HepG2 (cell line): ENCODE measurements around the gene IGF2. TPM values are rescaled to one million over a fixed set of nuclear protein-coding genes. Genes with fewer than 3 reads are reported as not detected.

Experiments used
- ATAC-seq: fragments of 200-7000 bp; cut with Tn5 transposase; 3 replicates; pipeline ENCODE4 v1.9.1; 2020; ENCODE audit warnings: mild to moderate bottlenecking, moderate library complexity
- BruUV-seq: library from RNA; stranded (reverse); fragments of 400-500 nt; replicated peaks from 2 replicates; lab custom pipeline; 2021; lab: Mats Ljungman, UMichigan
- CTCF ChIA-PET: fragments of 300-600 bp; formaldehyde crosslinking; extraction: SDS; loops from one replicate; lab custom pipeline; 2021; ENCODE audit warnings: low total read pairs, inconsistent platforms, low intra/inter-chr PET ratio; lab: Yijun Ruan, JAX
- POLR2A ChIA-PET: fragments of 350-600 bp; sonication (Branson Sonifier 250); formaldehyde crosslinking; loops from one replicate; lab custom pipeline; 2020; ENCODE audit warnings: antibody characterized with exemption, inconsistent platforms; lab: Yijun Ruan, JAX
- DNase-seq: peaks from one replicate; pipeline ENCODE4 v3.0.0-alpha.2; 2015; ENCODE audit warnings: low spot score
- FAIRE-seq: peaks from 3 replicates; lab custom pipeline; 2011; peaks lifted over from hg19 to GRCh38; lab: Jason Lieb, UNC
- H2AFZ ChIP-seq: one replicate; pipeline ENCODE4 v1.6.1; 2011; ENCODE audit warnings: low read length, inconsistent platforms
- H3K27ac ChIP-seq: fragments of 300-600 bp; 3 replicates; pipeline ENCODE4 v1.8.0; 2011; ENCODE audit warnings: mixed run types, mild to moderate bottlenecking, mixed read lengths, low read length, inconsistent platforms; ENCODE audit not compliant: insufficient read depth; ENCODE audit errors: extremely low read length
- H3K27me3 ChIP-seq, 2 experiments: fragments of 200-600 bp in 1 of 2; 2 replicates in 1 of 2; 3 replicates in 1 of 2; pipeline versions ENCODE4 v1.6.0 to v1.8.0; 2011; ENCODE audit warnings: low read length in 2 of 2, mild to moderate bottlenecking in 2 of 2, moderate library complexity in 2 of 2, inconsistent platforms in 1 of 2; ENCODE audit not compliant: insufficient read depth in 2 of 2, control insufficient read depth in 1 of 2
- H3K36me3 ChIP-seq, 2 experiments: fragments of 200-600 bp in 1 of 2; replicated peaks in 1 of 2; 2 replicates in 1 of 2; 3 replicates in 1 of 2; pipeline versions ENCODE4 v1.5.1 to v1.8.0; 2011; ENCODE audit warnings: low read length in 2 of 2, inconsistent platforms in 1 of 2; ENCODE audit not compliant: insufficient read depth in 2 of 2, control insufficient read depth in 1 of 2
- H3K4me1 ChIP-seq: 2 replicates; pipeline ENCODE4 v1.5.1; 2012; ENCODE audit warnings: low read length, inconsistent platforms; ENCODE audit not compliant: insufficient read depth
- H3K4me2 ChIP-seq: 2 replicates; pipeline ENCODE4 v1.6.0; 2011; ENCODE audit warnings: low read depth, low read length, inconsistent platforms
- H3K4me3 ChIP-seq, 3 experiments: fragments of 200-600 bp in 1 of 3; sonication (generic), shearing (Covaris generic) in 1 of 3; replicated peaks in 1 of 3; 2 replicates each; pipeline ENCODE4 v1.5.1; 2011 to 2016; ENCODE audit warnings: low read length in 3 of 3, inconsistent platforms in 2 of 3, low read depth in 2 of 3, mild to moderate bottlenecking in 2 of 3, control low read depth in 1 of 3, mixed read lengths in 1 of 3; ENCODE audit not compliant: insufficient read depth in 1 of 3
- H3K79me2 ChIP-seq: one replicate; pipeline ENCODE4 v1.6.1; 2011; ENCODE audit warnings: low read length, inconsistent platforms; ENCODE audit not compliant: insufficient read depth
- H3K9ac ChIP-seq: 2 replicates; pipeline ENCODE4 v1.6.0; 2011; ENCODE audit warnings: mild to moderate bottlenecking, low read depth, low read length, inconsistent platforms; ENCODE audit not compliant: insufficient read depth
- H3K9me3 ChIP-seq: 2 replicates; pipeline ENCODE4 v1.5.1; 2012; ENCODE audit warnings: mild to moderate bottlenecking, low read length
- H4K20me1 ChIP-seq: 2 replicates; pipeline ENCODE4 v1.6.0; 2011; ENCODE audit warnings: inconsistent platforms, mild to moderate bottlenecking, low read length, moderate library complexity; ENCODE audit not compliant: insufficient read depth
- AHR ChIP-seq: IDR thresholded peaks from 2 replicates; pipeline ENCODE4 v1.6.1; 2018; ENCODE audit warnings: missing genetic modification reagents, missing compliant biosample characterization
- CREB1 ChIP-seq, 2 experiments: fragments of 450-650 bp in 1 of 2; IDR thresholded peaks; 2 replicates each; pipeline ENCODE4 v1.6.1; 2016 to 2017; ENCODE audit warnings: control low read depth in 1 of 2, mild to moderate bottlenecking in 1 of 2, missing compliant biosample characterization in 1 of 2, missing genetic modification characterization in 1 of 2
- GABPA ChIP-seq, 2 experiments: IDR thresholded peaks; 2 replicates each; pipeline ENCODE4 v1.6.1; 2011 to 2016; ENCODE audit warnings: low read depth in 2 of 2, low read length in 1 of 2, missing biosample characterization in 1 of 2, missing genetic modification characterization in 1 of 2
- GABPB1 ChIP-seq: IDR thresholded peaks from 2 replicates; pipeline ENCODE4 v1.6.1; 2016; ENCODE audit warnings: mild to moderate bottlenecking, missing genetic modification reagents, moderate library complexity, missing compliant biosample characterization
- NAIF1 ChIP-seq: sonication (generic); formaldehyde crosslinking; IDR thresholded peaks from 2 replicates; pipeline ENCODE4 v1.5.0; 2020; ENCODE audit warnings: mild to moderate bottlenecking, missing genetic modification reagents, borderline replicate concordance
- NCOA2 ChIP-seq: sonication (generic); formaldehyde crosslinking; IDR thresholded peaks from 2 replicates; pipeline ENCODE4 v1.8.0; 2022; ENCODE audit warnings: inconsistent platforms
- RFX5 ChIP-seq: IDR thresholded peaks from 2 replicates; pipeline ENCODE4 v1.6.1; 2011; ENCODE audit warnings: low read depth, low read length, improper control_type of control experiment
- WGBS: methylation state at CpG from one replicate; pipeline ENCODE4 v1.1.6; 2017; ENCODE audit warnings: low lambda C conversion rate; 5-methylcytosine and 5-hydroxymethylcytosine counted together
- in situ Hi-C: cut with HindIII; loops from 2 replicates; pipeline ENCODE4 v1.10.0; 2017; ENCODE audit warnings: low pct_unique_long_range_greater_than_20kb; ENCODE audit not compliant: extremely low pct_ligation_motif_present
- intact Hi-C: fragments of 100-400 bp; cut with micrococcal nuclease; formaldehyde crosslinking; loops from one replicate; pipeline ENCODE4 v1.10.0; 2022; ENCODE audit not compliant: unreplicated experiment
- polyA plus RNA-seq, 8 experiments: library from polyadenylated mRNA; depleted of rRNA in 3 of 8; stranded (reverse) in 7 of 8; unstranded in 1 of 8; fragments of >200 nt; fragmentation: Illumina TruSeq in 4 of 8; extraction: Trizol in 4 of 8; gene quantifications; 2 replicates each; pipeline versions ENCODE4 v1.2.1 to v1.2.3, GENCODE V29; 2011 to 2016; ENCODE audit warnings: low read depth in 4 of 8, missing spikeins in 1 of 8, mixed read lengths in 1 of 8; ENCODE audit not compliant: insufficient read depth in 1 of 8
- total RNA-seq, 5 experiments: library from RNA; depleted of rRNA; stranded (reverse); fragments of >200 nt; fragmentation: Illumina TruSeq; extraction: Trizol; gene quantifications; 2 replicates each; pipeline ENCODE4 v1.2.3, GENCODE V29; 2016; ENCODE audit warnings: low read depth in 1 of 5
- TF ChIP-seq, protein P1 (sequence below): sonication (generic); formaldehyde crosslinking; conservative IDR thresholded peaks from 2 replicates; pipeline ENCODE4 v1.8.0; 2022; ENCODE audit warnings: mild to moderate bottlenecking, moderate library complexity, missing genetic modification reagents
- TF ChIP-seq, protein P2 (sequence below): sonication (generic); formaldehyde crosslinking; IDR thresholded peaks from 2 replicates; pipeline ENCODE4 v1.9.0; 2022; ENCODE audit warnings: low read depth, missing genetic modification reagents
- TF ChIP-seq, protein P3 (sequence below): sonication (generic); formaldehyde crosslinking; IDR thresholded peaks from 2 replicates; pipeline ENCODE4 v1.4.0; 2020; ENCODE audit warnings: missing genetic modification reagents
- TF ChIP-seq, protein P4 (sequence below): sonication (generic); formaldehyde crosslinking; IDR thresholded peaks from 2 replicates; pipeline ENCODE4 v1.9.0; 2022; ENCODE audit warnings: missing genetic modification reagents, mild to moderate bottlenecking, borderline replicate concordance

The IGF2 gene
- total and polyA plus RNA-seq, 2 of the 13 experiments (the other 11 are each of a cell fraction or from before 2014, with no cell fraction given): 79.1 to 254 TPM

GRCh38 chr11:2100361-2101170 is 38.6 kb downstream of the IGF2 start:
- no peak overlapping the region for H2AFZ ChIP-seq
- no peak for DNase-seq
- H3K9me3 ChIP-seq: no peaks in the 10 kb centered on the region
- H3K4me3 ChIP-seq: no peak overlapping the region; a peak in 1 of 6 replicates
- H3K9ac ChIP-seq: no peak overlapping the region
- H3K4me1 ChIP-seq: peaks cover 97% of the 10 kb centered on the region
- no peaks in the 10 kb centered on the region for H3K79me2 ChIP-seq
- in situ Hi-C loops (no loop called here), intact Hi-C loops (no loop called here)
- H3K4me2 ChIP-seq: no peak overlapping the region; the same call in 1 of the 2 replicates
- ATAC-seq: no peak
- no peaks in the 10 kb centered on the region for H3K27me3 ChIP-seq
- no TSS peak for BruUV-seq
- H4K20me1 ChIP-seq: no peaks in the 10 kb centered on the region
- no peak for FAIRE-seq
- TF ChIP-seq GABPA (IDR thresholded peaks at IDR 0.05; ENCODE audit: low read depth, low read length) (peak; percentile 19; the same call in 1 of the 2 replicates), GABPA (CRISPR knock-in tag; IDR thresholded peaks at IDR 0.05; ENCODE audit: low read depth) (no peak), GABPB1 (CRISPR knock-in tag) (peak; percentile 30; the same call in 1 of the 2 replicates), AHR (no peak), RFX5 (no peak), NCOA2 (CRISPR knock-in tag) (no peak), NAIF1 (CRISPR knock-in tag) (no peak), CREB1 (IDR thresholded peaks at IDR 0.05) (peak; percentile 49), CREB1 (CRISPR knock-in tag; IDR thresholded peaks at IDR 0.05) (no peak)
- TF ChIP-seq, protein P1, sequence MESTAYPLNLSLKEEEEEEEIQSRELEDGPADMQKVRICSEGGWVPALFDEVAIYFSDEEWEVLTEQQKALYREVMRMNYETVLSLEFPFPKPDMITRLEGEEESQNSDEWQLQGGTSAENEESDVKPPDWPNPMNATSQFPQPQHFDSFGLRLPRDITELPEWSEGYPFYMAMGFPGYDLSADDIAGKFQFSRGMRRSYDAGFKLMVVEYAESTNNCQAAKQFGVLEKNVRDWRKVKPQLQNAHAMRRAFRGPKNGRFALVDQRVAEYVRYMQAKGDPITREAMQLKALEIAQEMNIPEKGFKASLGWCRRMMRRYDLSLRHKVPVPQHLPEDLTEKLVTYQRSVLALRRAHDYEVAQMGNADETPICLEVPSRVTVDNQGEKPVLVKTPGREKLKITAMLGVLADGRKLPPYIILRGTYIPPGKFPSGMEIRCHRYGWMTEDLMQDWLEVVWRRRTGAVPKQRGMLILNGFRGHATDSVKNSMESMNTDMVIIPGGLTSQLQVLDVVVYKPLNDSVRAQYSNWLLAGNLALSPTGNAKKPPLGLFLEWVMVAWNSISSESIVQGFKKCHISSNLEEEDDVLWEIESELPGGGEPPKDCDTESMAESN (CRISPR knock-in tag): no peak
- TF ChIP-seq, protein P2, sequence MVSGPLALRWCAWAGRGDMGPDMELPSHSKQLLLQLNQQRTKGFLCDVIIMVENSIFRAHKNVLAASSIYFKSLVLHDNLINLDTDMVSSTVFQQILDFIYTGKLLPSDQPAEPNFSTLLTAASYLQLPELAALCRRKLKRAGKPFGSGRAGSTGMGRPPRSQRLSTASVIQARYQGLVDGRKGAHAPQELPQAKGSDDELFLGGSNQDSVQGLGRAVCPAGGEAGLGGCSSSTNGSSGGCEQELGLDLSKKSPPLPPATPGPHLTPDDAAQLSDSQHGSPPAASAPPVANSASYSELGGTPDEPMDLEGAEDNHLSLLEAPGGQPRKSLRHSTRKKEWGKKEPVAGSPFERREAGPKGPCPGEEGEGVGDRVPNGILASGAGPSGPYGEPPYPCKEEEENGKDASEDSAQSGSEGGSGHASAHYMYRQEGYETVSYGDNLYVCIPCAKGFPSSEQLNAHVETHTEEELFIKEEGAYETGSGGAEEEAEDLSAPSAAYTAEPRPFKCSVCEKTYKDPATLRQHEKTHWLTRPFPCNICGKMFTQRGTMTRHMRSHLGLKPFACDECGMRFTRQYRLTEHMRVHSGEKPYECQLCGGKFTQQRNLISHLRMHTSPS (CRISPR knock-in tag): no peak
- TF ChIP-seq, protein P3, sequence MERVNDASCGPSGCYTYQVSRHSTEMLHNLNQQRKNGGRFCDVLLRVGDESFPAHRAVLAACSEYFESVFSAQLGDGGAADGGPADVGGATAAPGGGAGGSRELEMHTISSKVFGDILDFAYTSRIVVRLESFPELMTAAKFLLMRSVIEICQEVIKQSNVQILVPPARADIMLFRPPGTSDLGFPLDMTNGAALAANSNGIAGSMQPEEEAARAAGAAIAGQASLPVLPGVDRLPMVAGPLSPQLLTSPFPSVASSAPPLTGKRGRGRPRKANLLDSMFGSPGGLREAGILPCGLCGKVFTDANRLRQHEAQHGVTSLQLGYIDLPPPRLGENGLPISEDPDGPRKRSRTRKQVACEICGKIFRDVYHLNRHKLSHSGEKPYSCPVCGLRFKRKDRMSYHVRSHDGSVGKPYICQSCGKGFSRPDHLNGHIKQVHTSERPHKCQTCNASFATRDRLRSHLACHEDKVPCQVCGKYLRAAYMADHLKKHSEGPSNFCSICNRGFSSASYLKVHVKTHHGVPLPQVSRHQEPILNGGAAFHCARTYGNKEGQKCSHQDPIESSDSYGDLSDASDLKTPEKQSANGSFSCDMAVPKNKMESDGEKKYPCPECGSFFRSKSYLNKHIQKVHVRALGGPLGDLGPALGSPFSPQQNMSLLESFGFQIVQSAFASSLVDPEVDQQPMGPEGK: peak; percentile 50; the same call in 1 of the 2 replicates
- TF ChIP-seq, protein P4, sequence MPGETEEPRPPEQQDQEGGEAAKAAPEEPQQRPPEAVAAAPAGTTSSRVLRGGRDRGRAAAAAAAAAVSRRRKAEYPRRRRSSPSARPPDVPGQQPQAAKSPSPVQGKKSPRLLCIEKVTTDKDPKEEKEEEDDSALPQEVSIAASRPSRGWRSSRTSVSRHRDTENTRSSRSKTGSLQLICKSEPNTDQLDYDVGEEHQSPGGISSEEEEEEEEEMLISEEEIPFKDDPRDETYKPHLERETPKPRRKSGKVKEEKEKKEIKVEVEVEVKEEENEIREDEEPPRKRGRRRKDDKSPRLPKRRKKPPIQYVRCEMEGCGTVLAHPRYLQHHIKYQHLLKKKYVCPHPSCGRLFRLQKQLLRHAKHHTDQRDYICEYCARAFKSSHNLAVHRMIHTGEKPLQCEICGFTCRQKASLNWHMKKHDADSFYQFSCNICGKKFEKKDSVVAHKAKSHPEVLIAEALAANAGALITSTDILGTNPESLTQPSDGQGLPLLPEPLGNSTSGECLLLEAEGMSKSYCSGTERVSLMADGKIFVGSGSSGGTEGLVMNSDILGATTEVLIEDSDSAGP (CRISPR knock-in tag): 0 out of 2 replicates have a peak, but pooled peaks have one; percentile 18
- ChIA-PET CTCF (no interaction called here), POLR2A (interaction anchor here (1.0 to 1.5 kb wide), 2 partner anchors 36 to 112 kb away, joined by 5 read pairs; no protein-coding TSS in a partner anchor)
- H3K36me3 ChIP-seq: no peaks in the 10 kb centered on the region
- WGBS: 96% methylated on average over 5 of the region's 25 CpGs
- H3K27ac ChIP-seq: no peak overlapping the region
